HS-27A (cell line): ENCODE measurements around the gene PCDHGB6.
"Not testable (repeated sequence)": the region's sequence is repeated elsewhere in the genome, so short reads cannot be mapped to it uniquely, and the experiment has no call there.

Experiments
- DNase-seq: peaks from one replicate; pipeline ENCODE4 v3.0.0-alpha.2; 2012; ENCODE audit warnings: low read depth, missing footprints

PCDHGB6 gene

GRCh38 chr5:141407790-141408505, at the start of gene PCDHGB6:
Gene PCDHGB6 (plus strand): TSS chr5:141408021. CDS start chr5:141408203, 182 bp downstream.
- DNase-seq: not testable (repeated sequence)

DNA sequence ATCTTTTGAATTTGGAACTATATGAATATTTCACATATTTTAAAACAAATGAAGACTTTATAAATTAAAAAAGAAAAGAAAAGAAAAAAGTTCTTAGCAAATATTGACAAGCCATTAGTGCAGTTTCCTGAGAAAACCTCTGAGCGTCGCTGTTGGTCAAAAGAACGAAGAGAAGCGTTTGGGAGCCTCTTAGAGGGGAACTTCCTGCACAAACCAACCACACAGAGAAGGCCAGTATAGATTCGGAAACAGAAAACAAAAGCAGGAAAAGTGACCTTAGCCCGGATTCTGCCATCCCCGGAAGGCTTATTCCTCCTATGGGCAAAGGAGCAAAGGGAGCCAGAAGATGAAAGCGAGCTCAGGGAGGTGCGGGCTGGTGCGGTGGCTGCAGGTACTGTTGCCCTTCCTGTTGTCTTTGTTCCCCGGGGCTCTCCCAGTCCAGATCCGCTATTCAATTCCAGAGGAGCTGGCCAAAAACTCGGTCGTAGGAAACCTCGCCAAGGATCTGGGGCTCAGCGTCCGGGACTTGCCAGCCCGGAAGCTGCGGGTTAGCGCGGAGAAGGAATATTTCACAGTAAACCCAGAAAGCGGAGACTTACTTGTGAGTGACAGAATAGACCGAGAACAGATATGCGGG, 47.9 kb upstream of the PCDHGB6 start, which contains the start of gene PCDHGB2:
Gene PCDHGB2, plus strand, starts transcription at position 205 of the 637 bp plus-strand sequence. Its CDS starts 142 bp downstream, at position 347.
- DNase-seq: no peak

DNA sequence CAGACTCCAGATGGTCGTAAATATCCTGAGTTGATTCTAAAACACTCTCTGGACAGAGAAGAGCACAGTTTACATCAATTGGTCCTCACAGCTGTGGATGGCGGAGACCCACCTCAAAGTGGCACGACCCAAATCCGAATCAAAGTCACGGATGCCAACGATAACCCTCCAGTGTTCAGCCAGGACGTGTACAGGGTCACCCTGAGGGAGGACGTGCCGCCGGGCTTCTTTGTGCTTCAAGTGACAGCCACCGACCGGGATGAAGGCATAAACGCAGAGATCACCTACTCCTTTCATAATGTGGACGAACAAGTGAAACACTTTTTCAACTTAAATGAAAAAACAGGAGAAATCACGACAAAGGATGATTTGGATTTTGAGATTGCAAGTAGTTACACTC, 47.1 kb upstream of the PCDHGB6 start:
- DNase-seq: no peak

- no peak for DNase-seq
Observed at GRCh38 chr5:141362719-141363118, 45.1 kb upstream of the PCDHGB6 start.

- no peak for DNase-seq
Observed at GRCh38 chr5:141363952-141364660, 43.7 kb upstream of the PCDHGB6 start, which contains the start of gene PCDHGA5. Gene PCDHGA5 (plus strand): TSS chr5:141364162. CDS start chr5:141364331, 169 bp downstream.

DNA sequence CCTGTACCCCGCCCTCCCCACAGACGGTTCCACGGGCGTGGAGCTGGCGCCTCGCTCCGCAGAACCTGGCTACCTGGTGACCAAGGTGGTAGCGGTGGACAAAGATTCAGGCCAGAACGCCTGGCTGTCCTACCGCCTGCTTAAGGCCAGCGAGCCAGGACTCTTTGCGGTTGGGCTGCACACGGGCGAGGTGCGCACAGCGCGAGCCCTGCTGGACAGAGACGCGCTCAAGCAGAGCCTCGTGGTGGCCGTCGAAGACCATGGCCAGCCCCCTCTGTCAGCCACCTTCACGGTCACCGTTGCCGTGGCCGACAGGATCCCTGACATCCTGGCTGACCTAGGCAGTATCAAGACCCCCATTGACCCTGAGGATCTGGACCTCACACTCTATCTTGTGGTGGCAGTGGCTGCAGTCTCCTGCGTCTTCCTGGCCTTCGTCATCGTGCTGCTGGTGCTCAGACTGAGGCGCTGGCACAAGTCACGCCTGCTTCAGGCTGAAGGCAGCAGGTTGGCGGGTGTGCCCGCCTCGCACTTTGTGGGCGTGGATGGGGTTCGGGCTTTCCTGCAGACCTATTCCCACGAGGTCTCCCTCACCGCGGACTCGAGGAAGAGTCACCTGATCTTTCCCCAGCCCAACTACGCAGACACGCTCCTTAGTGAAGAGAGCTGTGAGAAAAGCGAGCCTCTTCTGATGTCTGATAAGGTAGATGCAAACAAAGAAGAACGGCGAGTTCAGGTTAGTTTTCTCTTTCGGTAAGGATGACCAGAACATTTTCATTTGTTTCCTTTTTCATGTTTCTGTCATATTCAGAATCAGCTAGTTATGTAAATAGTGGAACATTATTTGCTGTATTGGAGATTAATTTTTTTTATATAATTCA, 41.6 kb upstream of the PCDHGB6 start:
- DNase-seq: no peak

DNA sequence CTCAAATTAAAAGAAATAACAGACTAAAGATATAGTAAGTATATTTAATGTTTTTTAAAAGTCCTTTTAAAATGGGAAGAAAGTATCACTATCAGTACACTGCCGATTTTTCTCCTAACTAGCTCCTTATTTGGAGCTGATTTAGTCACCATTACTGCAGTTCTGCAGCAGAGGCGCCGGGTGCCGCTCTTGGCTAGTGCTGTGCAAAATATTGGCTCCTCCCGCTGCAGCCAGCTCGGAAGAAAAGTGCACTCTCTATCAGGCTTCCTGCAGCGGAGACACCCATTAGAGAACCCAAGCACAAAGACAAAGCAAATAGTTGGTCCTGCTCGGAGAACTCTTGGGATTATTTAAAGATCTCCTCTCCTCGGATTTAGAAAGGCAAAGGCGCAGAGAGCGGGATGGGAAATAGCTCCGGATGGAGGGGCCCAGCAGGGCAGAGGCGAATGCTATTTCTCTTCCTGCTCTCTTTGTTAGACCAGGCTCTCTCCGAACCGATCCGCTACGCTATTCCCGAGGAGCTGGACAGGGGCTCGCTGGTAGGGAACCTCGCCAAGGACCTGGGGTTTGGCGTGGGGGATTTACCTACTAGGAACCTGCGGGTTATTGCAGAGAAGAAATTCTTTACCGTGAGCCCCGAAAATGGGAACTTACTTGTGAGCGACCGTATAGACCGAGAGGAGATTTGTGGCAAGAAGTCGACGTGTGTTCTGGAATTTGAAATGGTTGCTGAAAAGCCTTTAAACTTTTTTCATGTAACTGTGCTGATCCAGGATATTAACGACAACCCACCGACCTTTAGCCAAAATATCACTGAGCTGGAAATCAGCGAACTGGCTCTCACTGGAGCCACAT, 37.6 kb upstream of the PCDHGB6 start, which contains the start of gene PCDHGB3:
Gene PCDHGB3, plus strand, starts transcription at position 249 of the 855 bp plus-strand sequence. Its CDS starts 153 bp downstream, at position 402.
- no peak for DNase-seq

DNA sequence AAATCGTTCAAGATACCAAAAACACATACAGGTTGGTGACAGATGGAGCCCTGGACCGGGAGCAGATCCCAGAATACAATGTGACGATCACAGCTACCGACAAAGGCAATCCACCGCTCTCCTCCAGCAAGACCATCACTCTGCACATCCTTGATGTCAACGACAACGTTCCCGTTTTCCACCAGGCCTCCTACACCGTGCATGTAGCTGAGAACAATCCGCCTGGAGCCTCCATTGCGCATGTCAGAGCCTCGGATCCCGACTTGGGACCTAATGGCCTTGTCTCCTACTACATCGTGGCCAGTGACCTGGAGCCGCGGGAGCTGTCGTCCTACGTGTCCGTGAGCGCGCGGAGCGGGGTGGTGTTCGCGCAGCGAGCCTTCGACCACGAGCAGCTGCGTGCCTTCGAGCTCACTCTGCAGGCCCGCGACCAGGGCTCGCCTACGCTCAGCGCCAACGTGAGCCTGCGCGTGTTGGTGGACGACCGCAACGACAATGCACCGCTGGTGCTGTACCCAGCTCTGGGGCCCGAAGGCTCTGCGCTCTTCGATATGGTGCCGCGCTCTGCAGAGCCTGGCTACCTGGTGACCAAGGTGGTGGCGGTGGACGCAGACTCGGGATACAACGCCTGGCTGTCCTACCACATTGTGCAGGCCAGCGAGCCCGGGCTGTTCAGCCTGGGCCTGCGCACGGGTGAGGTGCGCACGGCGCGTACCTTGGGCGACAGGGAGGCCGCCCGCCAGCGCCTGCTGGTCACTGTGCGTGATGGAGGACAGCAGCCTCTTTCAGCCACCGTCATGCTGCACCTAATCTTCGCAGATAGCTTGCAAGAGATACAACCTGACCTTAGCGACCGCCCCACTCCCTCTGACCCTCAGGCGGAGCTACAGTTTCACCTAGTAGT, 36.0 kb upstream of the PCDHGB6 start:
- DNase-seq: no peak

DNA sequence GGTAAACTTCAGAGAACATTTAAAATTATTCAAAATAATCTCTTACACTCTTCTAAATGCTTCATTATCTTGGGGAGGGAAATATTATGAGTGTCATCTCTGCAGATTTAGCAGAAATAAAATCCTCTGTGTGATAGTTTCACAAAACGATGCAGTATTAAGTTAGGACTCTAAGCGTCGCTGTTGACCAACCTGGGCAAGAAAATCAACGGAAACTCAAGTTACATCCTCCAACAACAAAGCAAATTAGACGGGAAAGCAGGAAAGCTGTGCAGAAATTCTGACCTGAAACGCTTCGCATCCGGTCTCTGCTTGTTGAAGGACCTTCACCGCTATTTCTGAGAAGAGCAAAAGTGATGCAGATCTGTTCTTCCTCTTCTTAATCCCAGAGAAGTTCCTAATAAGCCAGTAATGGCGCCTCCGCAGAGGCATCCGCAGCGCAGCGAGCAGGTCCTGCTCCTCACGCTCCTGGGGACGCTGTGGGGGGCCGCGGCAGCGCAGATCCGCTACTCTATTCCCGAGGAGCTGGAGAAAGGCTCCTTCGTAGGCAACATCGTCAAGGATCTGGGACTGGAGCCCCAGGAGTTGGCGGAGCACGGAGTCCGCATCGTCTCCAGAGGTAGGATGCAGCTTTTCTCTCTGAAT, 34.0 kb upstream of the PCDHGB6 start, which contains the start of gene PCDHGA6:
Gene PCDHGA6, plus strand, starts transcription at position 219 of the 645 bp plus-strand sequence. Its CDS starts 193 bp downstream, at position 412.
- no peak for DNase-seq

DNA sequence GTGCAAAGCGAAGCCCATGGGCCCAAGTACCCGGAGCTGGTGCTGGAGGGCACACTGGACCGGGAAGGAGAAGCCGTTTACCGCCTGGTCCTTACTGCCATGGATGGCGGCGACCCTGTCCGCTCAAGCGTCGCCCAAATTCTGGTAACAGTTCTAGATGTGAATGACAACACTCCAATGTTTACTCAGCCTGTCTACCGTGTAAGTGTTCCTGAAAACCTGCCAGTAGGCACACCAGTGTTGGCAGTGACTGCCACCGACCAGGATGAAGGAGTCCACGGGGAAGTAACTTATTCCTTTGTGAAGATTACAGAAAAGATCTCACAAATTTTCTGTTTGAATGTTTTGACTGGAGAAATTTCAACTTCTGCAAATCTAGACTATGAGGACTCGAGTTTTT, 33.2 kb upstream of the PCDHGB6 start:
- DNase-seq: no peak

GRCh38 chr5:141375444-141376155, 32.2 kb upstream of the PCDHGB6 start:
- not testable (repeated sequence) for DNase-seq

GRCh38 chr5:141382469-141383294, 25.1 kb upstream of the PCDHGB6 start, which contains the start of gene PCDHGA7:
Gene PCDHGA7 (plus strand): TSS chr5:141382742. CDS start chr5:141382900, 158 bp downstream.
- DNase-seq: no peak

DNA sequence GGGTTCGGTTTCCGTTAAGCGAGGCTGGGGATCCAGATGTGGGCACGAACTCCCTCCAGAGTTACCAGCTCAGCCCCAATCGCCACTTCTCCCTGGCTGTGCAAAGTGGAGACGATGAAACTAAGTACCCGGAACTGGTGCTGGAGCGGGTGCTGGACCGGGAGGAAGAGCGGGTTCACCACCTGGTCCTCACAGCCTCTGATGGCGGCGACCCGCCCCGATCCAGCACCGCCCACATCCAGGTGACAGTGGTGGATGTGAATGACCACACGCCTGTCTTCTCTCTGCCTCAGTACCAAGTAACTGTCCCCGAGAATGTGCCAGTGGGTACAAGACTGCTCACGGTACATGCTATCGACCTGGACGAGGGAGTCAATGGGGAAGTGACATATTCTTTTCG, 24.5 kb upstream of the PCDHGB6 start:
- DNase-seq: no peak

DNA sequence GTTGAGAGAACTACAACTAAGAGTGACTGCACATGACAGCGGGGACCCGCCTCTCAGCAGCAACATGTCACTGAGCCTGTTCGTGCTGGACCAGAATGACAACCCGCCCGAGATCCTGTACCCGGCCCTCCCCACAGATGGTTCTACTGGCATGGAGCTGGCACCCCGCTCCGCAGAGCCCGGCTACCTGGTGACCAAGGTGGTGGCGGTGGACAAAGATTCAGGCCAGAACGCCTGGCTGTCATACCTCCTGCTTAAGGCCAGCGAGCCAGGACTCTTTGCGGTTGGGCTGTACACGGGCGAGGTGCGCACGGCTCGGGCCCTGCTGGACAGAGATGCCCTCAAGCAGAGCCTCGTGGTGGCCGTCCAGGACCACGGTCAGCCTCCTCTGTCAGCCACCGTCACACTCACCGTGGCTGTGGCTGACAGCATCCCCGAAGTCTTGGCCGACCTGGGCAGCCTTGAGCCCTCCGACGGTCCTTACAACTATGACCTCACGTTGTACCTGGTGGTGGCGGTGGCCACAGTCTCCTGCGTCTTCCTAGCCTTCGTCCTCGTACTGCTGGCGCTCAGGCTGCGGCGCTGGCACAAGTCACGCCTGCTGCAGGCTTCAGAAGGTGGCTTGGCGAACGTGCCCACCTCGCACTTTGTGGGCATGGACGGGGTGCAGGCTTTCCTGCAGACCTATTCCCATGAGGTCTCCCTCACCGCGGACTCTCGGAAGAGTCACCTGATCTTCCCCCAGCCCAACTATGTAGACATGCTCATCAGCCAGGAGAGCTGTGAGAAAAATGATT, 23.2 kb upstream of the PCDHGB6 start:
- no peak for DNase-seq

- DNase-seq: not testable (repeated sequence)
Observed at GRCh38 chr5:141387557-141388311, 20.1 kb upstream of the PCDHGB6 start, which contains the start of gene PCDHGB4. Gene PCDHGB4 (plus strand): TSS chr5:141387698. CDS start chr5:141387885, 187 bp downstream.
